HK-2 (cell line): ENCODE data around the gene GGTLC2.

Experiments
- DNase-seq: peaks from one replicate; pipeline ENCODE4 v3.0.0-alpha.2; 2018; ENCODE audit not compliant: unreplicated experiment

GGTLC2 gene

DNA sequence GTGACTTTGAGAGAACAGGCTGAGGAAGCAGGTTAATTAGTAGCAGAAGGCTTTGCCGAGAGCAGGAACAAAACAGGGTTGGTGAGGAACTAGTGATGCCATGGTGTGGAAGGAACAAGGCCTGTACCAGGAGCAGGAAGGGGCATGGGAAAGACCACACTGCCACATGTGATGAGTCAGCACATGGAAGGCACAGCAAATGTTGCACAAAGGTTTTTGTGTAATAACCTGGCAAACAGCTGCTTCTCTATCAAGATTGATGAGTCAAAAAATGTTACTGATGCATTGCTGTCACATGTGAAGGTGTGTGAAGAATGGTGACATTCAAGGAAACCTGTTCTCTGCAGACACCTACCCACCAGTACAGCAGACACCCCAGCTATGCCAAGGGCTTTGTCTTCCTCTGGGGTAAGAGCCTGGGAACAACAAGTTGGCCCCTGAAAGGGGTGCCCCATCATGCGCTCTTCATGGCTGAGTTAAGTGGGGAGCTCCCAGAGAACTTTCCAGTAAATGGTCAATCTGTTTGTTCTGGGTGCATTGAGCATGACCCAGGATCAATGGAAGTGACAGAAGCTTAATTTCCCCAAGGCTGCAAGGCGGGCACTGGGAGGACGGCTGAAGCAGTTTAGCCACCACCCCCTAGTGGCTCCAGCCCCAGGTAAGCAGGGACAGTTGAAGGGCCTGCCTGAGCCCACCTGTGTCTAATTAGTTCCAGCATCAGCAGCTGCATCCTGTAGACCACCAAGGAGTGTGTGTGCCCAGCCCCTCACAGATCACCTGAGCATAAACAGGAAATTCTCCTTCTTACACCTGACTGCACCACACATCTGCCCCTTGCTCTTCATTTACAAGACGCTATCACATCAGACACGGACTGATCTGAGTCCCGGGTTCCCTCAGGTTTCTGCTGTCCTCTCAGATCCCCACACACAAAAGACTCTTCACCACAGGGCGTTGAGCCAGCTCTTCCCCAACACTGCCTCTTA, 47.6 kb downstream of the GGTLC2 start:
- no peak for DNase-seq

DNA sequence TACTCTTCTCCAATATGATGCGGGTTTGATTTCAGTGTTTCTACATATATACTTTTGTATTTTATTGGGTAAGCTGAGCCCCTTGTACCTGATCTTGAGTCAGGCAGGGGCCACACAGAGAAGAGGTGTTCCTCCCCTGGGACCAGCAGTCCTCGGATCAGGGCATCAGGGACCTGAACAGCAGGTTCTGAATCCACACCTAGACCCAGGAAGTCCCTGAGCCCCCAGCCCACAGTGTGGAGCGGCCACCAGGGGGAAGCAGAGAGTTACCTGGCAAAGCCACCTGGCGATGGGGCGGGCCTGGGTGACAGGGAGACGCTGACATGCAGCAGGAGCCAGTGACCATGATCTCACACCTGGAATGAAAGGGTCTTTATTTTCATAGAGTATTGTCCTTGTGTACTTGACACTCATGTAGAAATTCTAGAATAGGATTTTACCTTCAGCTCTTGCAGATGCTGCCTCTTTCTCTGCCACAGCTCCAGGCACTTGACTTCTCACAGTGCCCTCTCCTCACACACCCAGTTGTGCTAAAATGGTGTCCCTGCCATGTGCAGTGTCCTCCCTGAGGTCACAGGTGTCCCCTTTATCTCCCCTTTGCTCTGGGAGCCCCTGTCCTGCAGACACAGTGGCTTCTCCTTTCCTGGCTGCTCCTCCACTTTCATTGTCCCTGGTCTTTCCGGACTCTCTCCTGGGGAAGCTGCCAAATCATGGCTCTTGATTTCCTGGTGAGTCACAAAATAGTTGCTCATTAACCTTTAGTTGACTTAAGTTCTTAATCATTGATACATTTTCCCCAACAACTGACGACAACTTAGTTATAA, 48.5 kb downstream of the GGTLC2 start:
- peak; percentile 44 for DNase-seq

DNA sequence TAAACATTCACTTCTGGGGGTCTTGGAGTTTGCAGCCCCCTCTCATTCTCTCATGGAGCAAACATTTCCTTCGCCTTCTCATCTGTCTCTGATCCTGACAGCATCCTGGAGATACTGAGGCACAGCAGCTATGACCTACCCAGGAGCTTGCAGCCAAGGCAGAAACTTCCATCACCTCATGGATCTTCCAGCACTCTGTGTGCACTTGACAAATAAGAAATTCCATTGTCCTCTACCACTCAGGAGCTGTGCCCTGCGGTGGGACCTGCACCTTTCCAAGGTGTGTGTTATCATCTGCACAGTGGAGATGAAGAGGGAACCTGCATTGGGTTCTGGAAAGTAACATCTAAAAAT, 49.1 kb downstream of the GGTLC2 start:
- no peak for DNase-seq

DNA sequence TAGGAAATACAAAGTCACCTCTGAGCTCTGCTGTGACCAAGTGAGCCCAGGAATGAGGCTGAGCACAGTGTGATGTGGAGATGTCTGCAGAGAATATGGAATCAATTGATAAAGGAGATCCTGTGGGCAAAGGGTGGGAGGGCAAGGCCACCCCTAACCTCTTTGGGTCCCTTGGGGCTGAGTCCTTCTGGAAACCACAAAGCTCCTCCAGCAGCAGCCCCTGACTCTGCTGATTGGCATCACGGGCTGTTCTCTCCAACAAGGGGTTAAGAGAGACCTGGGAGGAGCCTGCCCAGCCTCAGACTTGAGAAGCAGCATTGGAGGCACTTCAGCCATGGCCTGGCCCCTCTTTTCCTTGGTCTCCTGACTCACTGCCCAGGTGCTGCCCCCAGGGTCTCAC, 49.7 kb downstream of the GGTLC2 start:
- no peak for DNase-seq

DNA sequence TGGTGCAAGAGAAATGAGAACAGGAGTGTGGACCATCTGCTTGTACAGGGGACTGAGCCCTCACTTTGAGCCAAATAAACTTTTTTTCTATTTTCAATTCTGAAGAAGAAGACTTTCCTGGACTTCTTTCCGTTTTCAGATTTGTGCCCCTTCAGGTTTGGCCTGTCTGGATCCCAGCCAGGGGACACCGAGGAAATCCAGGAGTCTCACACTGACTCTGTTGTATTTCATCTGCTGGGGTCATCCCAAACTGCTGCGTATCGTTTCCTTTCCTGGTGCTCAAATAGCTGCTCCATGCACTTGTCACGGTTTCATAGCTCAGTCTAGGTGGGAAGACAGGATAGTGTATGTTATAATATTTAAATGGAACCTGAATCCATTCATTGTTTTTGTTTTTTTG, 51.7 kb downstream of the GGTLC2 start:
- no peak for DNase-seq
